H1 (cell line): Measurements from ENCODE around the gene PPFIA4. TPM values are rescaled to one million over a fixed set of nuclear protein-coding genes. Genes with fewer than 3 reads are reported as not detected.

Source experiments
- KDM1A ChIP-seq: fragments of 200-600, 300-600 bp; sonication (generic); IDR thresholded peaks from 2 replicates; pipeline ENCODE4 v1.7.1; 2016; ENCODE audit warnings: mild to moderate bottlenecking, low read length, borderline replicate concordance
- PHF8 ChIP-seq: fragments of 200-600 bp; sonication (generic); conservative IDR thresholded peaks from 2 replicates; pipeline ENCODE4 v1.7.1; 2012; ENCODE audit warnings: low read depth, mild to moderate bottlenecking, inconsistent platforms, low read length, moderate library complexity
- polyA plus RNA-seq, 7 experiments: library from polyadenylated mRNA; depleted of rRNA in 3 of 7; stranded (reverse) in 5 of 7; unstranded in 2 of 7; fragments of >200 nt in 5 of 7; fragments of 200-250 nt in 2 of 7; gene quantifications; 1 replicate in 5 of 7; 2 replicates in 1 of 7; 4 replicates in 1 of 7; pipeline versions ENCODE4 v1.2.1 to v1.2.3, GENCODE V29; 2011 to 2013; ENCODE audit warnings: missing spikeins in 2 of 7, mixed read lengths in 2 of 7
- total RNA-seq: library from RNA; stranded (reverse); fragmentation: NEBNext Ultra II Directional; extraction: Animal tissue kit (Norgen Biotek cat#: 25700); gene quantifications from 2 replicates; pipeline ENCODE4 v1.2.1, GENCODE V29; 2021

The PPFIA4 gene
- total and polyA plus RNA-seq, 2 of the 8 experiments (the other 6 are each of a cell fraction or from before 2014, with no cell fraction given) = 9.0 to 9.9 TPM

DNA sequence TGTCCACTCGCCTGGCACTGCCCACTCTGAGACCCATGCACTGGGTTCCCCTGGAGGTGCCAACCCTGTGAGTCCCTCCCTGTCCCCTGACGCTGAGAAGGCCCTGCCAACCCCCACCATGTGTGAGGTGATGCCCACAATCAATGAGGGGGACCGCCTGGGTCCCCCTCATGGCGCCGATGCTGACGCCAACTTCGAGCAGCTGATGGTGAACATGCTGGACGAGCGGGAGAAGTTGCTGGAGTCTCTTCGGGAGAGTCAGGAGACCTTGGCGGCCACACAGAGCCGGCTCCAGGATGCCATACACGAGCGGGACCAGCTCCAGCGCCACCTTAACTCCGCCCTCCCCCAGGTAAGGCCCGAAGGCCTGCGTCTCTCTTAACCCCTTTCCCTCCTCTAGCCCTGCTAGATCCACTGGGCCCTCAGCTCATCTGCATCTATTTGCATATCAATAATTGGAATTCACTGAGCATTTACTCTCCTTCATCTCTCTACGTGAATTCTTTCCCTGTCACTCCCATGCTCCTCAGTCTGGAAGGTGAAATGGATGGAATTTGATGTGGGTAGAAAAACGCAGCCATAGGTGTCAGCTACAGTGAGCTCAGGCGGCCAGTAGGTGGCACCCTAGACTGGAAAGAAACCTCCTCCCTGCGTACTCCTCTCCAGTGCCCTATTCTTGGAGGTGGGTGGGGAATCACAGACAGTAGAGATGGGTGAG is 12.8 kb downstream of the PPFIA4 start (continued):
- TF ChIP-seq KDM1A (no peak), PHF8 (no peak)
